TTC549 (cell line): ENCODE results near the gene RBM48.
"Not testable (repeated sequence)": the region's sequence is repeated elsewhere in the genome, so short reads cannot be mapped to it uniquely, and the experiment has no call there.

ENCODE experiments used
- FAIRE-seq: peaks from 2 replicates; lab custom pipeline; 2012; peaks lifted over from hg19 to GRCh38; lab: Jason Lieb, UNC

Gene RBM48

DNA sequence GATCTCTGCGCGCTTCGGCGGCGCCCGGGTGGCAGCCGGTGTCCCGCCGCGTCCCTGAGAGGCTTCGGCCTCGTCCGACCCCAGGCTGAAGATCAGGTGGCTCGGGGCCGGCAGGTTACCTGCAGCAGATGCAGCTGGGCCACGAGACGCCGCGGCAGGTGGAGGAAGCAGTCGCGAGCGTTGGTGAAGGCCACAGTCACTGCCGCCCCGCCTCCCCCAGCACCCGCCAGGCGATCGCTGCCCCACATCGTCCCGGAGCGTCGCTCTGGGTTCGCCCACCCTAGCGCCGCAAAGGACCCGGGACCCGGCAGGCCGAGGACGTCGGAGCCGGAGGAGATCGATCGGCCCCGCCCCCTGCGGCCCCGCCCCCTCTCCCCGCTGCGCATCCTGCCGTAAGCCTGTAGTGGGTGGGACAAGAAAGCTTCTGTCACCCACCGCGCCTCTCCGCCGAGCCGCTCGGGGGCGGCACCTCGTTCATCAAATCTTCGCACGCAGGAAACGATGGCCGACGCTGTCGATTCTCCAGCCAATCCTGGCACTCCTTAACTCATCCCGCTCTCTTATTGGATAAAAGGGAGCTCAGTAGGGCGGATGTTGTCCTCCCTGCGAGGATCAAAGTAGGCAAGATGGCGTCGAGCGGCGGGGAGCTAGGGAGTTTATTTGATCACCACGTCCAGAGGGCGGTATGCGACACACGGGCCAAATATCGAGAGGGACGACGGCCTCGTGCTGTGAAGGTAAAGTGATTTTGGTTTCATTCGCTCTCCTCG, at the start of gene RBM48, which contains the start of gene PEX1:
RBM48 (plus strand) TSS at position 608 of the 770 bp plus-strand sequence; CDS start at position 627, 19 bp downstream.
PEX1 (minus strand) TSS at position 333 of the 770 bp plus-strand sequence; CDS start at position 248, 85 bp downstream.
- peak; percentile 88 for FAIRE-seq

DNA sequence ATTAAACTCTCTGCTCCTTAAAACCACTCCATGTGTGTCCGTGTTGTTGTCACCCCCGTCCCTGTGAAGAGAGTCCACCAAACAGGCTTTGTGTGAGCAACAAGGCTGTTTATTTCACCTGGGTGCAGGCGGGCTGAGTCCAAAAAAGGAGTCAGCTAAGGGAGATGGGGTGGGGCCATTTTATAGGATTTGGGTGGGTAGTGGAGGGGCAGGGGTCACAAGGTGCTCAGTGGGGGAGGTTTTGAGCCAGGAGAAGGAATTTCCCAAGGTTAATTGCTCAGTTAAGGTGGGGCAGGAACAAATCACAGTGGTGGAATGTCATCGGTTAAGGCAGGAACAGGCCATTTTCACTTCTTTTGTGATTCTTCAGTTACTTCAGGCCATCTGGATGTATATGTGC, 49.4 kb upstream of the RBM48 start:
- FAIRE-seq, result not testable (repeated sequence)

DNA sequence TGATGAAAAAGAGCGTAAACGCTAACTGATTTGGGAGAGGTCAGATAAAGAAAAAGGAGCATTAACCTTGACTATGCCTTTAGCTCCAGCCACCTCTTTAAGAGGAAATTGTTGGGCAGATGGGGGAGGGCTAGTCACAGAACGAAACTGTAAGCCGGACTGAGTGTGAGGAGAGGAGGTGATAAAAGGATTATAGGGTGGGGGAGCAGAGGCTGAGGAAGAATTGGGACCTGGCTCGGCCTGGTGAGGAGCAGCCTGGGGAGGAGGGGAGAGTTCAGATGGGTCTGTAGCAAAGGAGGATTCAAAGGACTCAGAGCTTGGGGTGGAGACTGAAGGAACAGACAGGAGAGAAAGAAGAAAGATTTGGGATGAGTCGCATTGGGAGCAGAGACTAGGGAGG, 45.0 kb upstream of the RBM48 start:
- not testable (repeated sequence) for FAIRE-seq

DNA sequence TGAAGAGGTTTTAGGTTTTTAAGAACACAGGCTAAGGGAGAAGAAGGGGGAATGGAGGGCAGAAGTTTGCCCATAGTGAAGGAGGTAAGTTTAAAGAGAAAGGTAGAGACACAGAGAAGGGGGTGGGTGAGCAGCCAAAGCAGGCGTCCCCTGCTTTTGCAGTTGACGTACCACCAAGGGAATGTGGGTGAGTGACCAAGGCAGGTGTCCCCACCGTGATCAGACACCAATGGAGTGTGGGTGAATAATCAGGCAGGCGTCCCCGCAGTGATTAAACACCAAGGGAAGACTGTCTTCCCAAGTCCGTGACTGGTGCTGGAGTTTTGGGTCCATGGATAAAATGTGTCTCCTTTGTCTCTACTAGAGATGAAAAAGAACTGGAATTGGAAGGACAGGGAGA, 44.4 kb upstream of the RBM48 start:
- not testable (repeated sequence) for FAIRE-seq

DNA sequence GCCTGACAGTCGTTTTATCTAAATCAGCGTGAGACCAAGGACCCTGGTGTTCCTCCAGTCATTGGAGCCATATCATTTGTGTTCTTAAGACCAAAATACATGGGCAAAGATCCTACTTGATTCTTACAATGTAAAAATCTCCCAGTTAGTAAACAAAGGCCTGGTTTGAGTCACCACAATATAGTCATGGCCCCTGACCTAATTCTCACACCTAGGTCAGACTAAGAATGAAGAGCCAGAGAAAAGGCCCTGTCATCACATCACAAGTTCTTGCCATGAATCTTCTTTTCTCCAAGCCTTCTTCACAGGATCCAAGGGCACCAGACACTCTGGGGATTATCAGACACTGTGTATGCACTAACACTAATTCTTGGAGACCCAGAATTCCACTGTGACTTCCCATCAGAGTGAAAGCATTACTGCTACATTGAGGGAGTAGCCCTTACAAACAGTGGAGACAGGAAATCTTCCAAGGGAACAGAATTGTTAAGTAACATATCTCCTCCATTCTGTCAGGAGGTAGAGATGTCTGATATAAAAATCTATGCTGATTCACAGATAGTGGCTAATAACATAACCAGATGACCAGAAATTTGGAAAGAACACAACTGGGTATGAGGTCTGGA, 43.2 kb upstream of the RBM48 start:
- no peak for FAIRE-seq

DNA sequence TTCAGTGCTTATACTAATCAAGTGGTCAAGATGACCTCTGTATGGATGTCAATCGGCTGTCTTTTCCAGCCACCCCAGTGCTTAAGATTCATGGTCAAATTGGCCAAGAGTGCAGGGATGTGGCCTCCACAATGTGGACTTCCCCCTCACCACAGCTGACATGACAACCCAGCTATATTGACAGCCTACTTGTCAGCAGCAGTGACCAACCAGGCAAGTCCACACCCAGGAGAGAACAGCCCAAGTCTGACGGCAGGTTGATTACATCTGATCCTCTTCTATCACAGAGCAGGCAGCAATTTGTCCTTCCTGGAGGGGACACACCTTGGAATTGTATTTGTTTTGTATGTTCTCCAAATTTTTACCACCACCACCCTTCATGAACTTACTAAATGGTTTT, 42.6 kb upstream of the RBM48 start:
- FAIRE-seq, result no peak

DNA sequence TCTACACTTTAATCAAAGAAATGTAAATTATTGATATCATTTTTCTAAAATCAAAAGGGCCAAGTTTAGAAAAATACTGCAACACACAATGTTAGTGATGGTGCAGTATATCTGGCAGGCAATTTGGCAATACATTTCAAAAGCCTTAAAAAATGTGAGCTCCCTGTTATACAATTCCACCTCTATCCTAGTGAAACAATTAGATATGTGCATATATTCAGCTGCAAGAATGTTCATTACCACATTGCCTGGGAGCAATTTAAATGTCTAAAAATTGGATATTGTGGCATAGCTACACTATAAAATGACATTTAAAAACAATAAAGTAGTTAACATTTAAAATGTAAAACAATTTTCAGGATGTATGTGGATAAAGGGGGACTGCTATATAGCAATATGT, 40.8 kb upstream of the RBM48 start:
- FAIRE-seq, result no peak

DNA sequence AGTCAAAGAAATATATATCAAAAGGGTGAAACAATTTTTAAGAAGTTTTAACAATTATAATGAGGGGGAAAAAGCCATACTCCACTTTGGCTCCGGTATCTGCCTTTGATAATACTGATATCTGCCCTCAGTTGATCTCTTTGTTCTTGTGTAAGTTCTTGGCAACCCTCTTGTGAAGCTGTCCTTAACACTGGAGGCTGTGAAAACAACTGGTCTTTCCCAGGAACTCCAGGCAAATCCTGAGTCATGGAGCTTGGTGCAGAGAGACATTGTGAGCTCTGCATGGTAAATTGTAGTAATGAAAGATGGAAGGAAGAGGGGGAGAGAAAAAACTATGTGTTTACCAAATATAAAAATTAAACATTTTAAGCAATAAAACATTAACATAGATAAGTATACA, 39.0 kb upstream of the RBM48 start:
- no peak for FAIRE-seq

DNA sequence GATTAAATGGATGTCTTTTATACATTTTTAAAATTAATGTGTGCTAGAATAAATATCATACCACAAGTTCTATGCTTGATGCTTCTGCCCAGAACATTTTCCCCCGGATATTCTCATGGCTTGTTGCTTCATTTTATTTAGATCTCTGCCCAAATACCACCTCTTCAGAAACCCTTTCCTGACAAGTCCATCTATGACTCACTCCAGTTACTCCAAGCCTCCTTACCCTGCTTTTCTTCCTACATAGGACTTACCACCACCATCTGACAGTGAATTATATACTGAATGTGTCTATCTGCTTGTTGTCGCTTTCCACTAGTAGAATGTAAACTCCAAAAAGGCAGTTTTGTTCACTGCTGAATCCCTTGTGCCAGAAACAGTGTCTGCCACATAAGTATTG, 31.7 kb upstream of the RBM48 start:
- no peak for FAIRE-seq

DNA sequence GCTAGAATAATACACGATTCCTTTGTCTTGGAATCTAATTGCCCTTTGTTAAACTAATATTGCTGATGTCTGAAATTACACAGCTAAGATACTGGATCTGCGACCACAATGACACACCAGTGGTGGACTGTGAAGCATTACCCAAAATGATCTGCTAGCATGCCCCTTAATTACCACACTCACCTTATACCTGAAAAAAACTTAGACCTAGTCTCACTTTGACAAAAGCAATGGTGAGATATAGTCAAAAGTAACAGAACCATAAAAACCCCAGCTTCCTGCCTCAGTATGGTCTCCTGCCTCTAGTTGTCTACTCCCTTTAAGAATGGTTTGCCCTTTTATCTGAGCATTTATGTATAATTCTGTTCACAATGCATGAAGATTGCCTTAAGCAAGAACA, 30.0 kb upstream of the RBM48 start:
- no peak for FAIRE-seq

DNA sequence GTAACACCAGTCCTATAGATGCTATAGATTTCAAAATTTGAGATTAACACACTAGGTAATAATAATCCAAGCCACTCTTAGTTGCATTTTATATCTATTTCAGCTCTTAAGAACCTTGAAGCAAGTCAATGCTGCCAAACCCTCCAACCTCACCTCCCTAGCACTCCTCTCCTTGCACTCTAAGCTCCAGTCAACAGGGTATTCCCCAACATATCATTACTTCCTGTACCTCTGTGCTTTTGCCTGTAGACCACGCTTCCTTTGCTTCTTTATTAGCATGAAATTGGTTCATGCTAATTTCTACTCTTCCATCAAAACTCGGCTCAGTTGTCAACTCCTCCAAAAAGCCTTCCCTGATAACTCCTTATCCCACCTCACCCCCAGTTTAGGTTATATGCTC, 24.8 kb upstream of the RBM48 start:
- FAIRE-seq, result no peak

DNA sequence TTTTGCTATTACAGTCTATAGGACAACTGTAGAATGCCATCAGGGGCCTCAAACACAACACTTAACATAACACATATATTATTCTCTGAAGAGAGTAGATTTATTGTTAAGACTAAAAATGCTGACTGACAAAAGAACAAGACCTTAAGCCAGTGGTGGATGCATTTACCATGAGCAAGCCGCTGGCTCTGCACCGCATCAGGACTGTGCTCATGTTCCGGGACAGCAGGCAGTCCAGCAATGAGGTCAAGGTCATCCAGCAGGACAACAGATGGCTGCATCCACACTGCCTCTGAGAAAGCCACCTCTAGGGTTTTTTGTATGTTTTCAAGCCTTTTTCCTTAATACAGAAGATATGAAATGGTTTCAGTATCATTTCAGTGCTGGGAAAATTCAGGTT, 24.0 kb upstream of the RBM48 start:
- FAIRE-seq, result no peak

DNA sequence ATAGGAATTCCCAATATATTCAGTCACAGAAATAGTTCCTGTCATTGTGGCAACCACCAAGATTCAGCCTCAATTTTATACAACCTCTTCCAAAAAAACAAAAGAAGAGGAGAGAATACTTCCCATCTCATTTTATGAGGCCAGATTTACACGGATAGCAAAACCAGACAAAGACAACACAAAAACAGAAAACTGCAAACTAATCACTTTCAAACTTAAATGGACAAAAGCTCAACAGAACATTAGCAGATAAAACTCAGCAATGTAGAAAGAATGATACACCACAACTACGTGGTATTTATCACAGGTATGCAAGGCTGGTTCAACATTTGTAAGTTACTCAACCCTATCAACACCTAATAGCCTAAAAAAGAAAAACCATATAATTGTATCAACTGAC, 22.2 kb upstream of the RBM48 start:
- no peak for FAIRE-seq

DNA sequence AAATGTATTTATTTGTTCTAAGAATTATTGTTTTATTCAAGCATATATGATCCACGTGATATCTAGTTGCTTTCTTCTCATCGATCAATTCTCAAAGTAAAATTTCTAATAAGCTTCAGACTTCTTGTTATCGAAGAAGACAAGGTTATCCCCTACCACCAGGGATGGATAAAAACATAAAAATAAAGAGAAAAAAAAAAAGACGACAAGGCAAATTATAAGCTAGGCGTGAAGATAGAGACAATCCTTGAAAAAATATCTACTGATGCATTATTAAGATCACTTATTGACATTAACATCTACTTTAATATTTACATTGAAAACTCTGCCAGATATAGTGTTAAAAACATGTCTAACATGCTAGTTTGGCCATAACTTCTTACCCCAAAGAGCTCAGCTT, 19.6 kb upstream of the RBM48 start:
- FAIRE-seq, result no peak

DNA sequence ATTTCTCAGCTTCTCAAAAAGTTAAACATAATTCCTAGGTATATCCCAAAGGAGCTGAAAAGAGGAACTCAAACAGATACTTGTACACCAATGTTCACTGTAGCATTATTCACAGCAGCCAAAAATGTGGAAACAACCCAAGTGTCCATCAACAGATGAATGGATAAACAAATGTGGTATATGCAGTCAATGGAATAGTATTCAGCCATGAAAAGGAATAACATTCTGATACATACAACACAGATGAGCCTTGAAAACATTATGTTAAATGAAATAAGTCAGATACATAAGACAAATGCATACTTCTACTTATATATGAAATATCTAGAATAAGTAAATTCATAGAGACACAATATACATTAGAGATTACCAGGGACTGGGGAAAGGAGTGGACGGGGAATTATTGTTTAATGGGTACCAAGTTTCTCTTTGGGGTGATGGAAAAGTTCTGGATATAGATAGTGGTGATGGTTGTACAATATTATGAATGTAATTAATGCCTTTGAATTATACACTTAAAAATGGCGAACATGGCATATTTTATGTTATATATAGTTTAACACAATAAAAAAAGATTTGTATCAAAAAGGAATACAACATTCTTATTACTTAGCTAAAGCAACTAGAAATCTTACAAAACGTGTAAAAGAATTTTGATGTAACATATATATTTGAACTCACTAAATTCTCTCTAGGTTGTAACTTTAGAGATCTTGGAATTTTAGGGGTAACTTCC, 15.3 kb upstream of the RBM48 start:
- no peak for FAIRE-seq

DNA sequence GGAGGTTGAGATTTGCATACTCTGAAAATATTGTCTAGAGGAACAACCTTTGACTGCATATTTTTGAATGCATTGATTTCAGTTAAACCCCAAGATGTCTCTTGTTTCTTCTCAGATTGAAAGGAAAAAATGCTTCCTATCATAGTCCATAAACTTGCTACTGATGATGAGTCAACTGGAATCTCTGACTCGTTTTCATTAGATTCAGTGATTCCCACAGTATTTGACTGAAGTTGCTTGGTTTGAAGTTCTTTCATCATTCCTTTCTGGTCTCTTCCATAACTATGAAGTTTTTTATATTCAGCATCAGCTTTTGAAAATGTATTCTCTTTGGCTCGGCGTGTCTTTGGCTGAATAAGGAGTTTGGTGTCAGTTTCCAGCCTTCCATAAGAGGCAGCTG, 11.0 kb upstream of the RBM48 start:
- FAIRE-seq, result no peak

DNA sequence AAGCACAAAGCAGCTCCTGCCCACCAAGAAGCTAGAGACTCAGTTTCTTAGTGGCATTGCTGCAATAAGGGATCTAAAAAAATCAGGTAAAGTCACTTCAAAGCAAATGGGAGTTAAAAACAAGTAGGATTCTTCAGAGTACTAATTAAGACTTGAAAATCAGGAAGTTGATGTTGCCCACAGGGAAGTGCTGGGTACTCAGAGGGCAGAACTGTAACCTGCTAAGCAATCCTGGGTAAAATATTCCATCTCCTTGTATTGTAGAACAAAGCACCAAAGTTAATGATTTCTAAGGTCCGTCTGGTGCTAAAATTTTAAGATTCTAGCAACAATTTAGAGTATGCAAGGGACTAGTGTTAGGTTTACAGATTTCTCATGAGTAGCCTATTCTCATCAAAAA, 8.6 kb upstream of the RBM48 start:
- no peak for FAIRE-seq

DNA sequence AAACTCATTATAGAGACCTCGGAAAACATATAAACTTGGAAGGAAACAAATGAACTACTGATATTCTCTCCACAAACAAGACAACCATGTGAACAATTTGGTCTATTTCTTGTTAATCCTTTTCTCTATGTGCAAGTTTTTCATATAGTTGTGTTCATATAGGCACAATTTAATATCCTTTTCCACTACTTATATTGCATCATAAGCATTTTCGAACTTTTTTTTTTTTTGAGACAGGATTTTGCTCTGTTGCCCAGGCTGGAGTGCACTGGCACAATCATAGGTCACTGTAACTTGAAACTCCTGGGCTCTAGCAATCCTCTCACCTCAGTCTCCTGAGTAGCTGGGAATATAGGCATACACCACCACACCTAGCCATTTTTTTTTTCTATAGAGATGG, 5.5 kb upstream of the RBM48 start:
- no peak for FAIRE-seq

DNA sequence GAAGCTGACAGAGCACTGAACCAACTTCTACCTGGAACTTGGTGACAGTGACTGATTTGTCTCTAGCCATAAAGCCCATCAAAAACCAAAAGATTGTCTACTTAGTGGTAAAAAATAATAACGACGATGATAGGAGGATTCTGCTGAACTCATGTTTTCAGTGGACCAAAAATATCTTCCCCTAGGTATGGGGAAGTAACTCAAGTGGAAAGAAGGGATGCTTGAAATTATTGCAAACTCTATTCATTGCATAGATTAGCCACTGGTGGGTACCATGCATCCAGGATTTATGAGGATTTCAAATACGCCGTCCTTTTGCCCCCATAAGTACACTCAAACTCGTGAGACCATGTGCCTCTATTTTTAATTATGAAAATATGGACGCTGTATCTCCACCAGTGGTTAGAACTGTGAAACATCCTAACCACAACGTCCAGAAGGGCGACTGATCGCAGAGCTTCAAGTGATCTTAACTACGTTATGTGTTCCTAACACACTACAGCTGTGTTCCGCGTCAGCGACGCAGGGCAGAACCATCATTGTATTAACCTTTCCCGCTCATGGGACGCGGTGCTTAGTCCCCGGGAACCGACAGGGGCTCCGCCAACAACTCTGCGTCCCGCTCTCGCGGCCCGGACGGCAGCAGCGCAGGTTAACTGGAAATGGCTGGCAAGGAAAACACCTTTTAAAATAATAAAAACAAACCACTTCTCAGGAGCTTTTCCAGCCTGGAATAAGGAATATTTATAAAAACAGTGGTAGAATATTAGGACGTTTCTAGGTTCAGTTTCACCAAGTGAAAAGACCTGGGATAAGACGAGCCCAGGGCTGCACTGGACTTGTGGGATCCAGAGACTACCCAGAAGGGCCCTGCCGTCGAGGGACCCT, 1.1 kb upstream of the RBM48 start:
- FAIRE-seq, result no peak

DNA sequence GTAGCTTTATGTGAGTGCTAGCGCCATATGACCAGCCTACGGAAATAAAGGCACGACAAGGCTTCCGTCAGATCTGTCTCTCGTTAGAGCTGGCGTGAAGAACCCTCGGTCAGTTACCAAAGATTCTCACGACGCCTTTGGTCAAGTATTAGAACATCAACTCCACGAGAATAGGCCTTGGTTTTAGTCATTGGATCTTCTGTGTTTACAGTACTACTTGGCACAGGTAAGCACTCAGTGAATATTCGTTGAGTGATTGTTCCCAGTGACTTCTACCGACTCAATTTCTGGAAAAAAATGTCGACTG, 316 bp downstream of the RBM48 start:
- no peak for FAIRE-seq

DNA sequence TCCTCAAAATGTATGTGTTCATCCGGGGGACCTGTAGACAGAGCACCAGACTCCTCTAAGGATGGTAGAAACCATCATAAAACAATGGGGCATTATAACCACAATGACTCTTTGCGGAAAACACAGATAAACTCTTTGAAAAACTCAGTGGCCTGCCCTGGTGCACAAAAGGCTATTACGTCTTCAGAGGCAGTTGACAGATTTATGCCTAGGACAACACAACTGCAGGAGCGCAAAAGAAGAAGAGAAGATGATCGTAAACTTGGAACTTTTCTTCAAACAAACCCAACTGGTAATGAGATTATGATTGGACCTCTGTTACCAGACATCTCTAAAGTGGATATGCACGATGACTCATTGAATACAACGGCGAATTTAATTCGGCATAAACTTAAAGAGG, 6.0 kb downstream of the RBM48 start:
- FAIRE-seq, result no peak

DNA sequence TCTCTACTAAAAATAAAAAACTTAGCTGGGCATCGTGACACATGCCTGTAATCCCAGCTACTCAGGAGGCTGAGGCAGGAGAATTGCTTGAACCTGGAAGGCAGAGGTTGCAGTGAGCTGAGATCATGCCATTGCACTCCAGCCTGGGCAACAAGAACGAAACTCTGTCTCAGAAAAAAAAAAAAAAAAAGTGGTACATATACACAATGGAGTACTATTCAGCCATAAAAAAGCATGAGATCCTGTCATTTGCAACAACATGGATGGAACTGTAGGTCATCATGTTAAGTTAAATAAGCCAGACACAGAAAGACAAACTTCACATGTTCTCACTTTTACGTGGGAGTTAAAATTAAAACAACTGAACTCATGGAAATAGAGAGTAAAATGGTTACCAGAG, 14.9 kb downstream of the RBM48 start:
- not testable (repeated sequence) for FAIRE-seq
